Esophagus squamous epithelium (tissue), 4 donors: ENCODE data around the gene PRG3.

ENCODE experiments used
- CTCF ChIP-seq, 6 experiments: fragments of 450-650 bp in 4 of 6; fragments of 200-600 bp in 2 of 6; sonication (generic) in 2 of 6; IDR thresholded peaks; one replicate each; pipeline ENCODE4 v1.5.1; 2016 to 2019; ENCODE audit warnings: antibody characterized with exemption in 6 of 6, mild to moderate bottlenecking in 4 of 6, moderate library complexity in 4 of 6
- POLR2A ChIP-seq, 4 donors: fragments of 450-650 bp; IDR thresholded peaks; one replicate each; pipeline ENCODE4 v1.6.1; 2017; ENCODE audit warnings: antibody characterized with exemption in 4 of 4, mild to moderate bottlenecking in 4 of 4, moderate library complexity in 3 of 4

DNA sequence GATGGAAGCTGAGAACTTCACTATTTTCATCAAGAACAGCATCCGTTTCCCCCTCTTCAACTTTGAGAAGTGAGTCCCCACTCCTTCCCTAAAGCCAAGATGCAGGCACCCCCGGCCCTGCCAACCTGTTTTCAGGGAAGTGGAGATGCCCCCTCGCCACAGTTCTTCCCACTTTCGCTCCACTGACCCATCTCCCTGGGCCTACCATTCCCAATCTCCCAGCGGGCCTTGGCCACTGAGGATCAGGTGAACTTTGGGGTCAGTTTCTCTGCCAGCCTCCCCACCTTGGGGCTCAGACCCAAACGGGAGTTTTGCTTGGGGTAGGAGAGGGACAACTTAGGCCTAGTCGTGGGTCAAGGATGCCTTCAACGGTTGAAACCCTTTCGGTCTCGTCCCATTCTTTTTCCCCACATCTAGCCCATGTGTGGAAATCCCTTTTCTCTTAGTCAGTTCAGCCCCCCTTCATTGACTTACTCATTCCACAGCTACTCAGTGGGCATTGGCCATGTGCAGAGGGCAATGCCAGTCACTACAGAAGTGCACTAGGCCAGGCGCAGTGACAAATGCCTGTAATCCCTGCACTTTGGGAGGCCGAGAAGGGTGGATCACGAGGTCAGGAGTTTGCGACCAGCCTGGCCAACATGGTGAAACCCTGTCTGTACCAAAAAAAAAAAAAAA, 32.2 kb downstream of the PRG3 start:
- TF ChIP-seq CTCF (IDR thresholded peaks at IDR 0.05) (no peak), POLR2A (IDR thresholded peaks at IDR 0.05) (no peak)
